Stimulated activated CD4-positive, alpha-beta T cell treated with anti-CD3 and anti-CD28 coated beads, Interleukin-12 subunit alpha, Interleukin-12 subunit beta, amount 100 ng/mL, for 48 hours (primary cell): Measurements from ENCODE around the gene FKBP1A.
A peak's percentile ranks its signal among the peaks of the same experiment; 100 is the strongest.
"Not testable (repeated sequence)": the region's sequence is repeated elsewhere in the genome, so short reads cannot be mapped to it uniquely, and the experiment has no call there.

Experiments
- DNase-seq, 3 donors: peaks; one replicate each; pipeline ENCODE4 v3.0.0-alpha.2; 2020; ENCODE audit warnings: low read depth in 2 of 3, low spot score in 1 of 3

The FKBP1A gene

GRCh38 chr20:1367479-1367878, 25.4 kb downstream of the FKBP1A start:
- DNase-seq, result no peak

- DNase-seq, result no peak
These were observed 28.7 kb downstream of the FKBP1A start for GRCh38 chr20:1364106-1364505.

GRCh38 chr20:1363522-1363921, 29.3 kb downstream of the FKBP1A start:
- DNase-seq, result no peak

- DNase-seq, result no peak
These were observed 30.4 kb downstream of the FKBP1A start for GRCh38 chr20:1362484-1362883.

- no peak for DNase-seq
These were observed 32.6 kb downstream of the FKBP1A start for GRCh38 chr20:1360094-1360846.

- DNase-seq, result peak in 2 of 3 donors; percentile 18 to 40
These were observed 34.8 kb downstream of the FKBP1A start for GRCh38 chr20:1357921-1358671.

GRCh38 chr20:1353956-1354355, 38.9 kb downstream of the FKBP1A start:
- DNase-seq, result no peak

GRCh38 chr20:1346315-1346969, 46.4 kb downstream of the FKBP1A start:
- no peak for DNase-seq

GRCh38 chr20:1345756-1346093, 47.1 kb downstream of the FKBP1A start:
- no peak for DNase-seq

GRCh38 chr20:1345030-1345755, 47.7 kb downstream of the FKBP1A start:
- DNase-seq, result no peak

- not testable (repeated sequence) for DNase-seq
These were observed 49.3 kb downstream of the FKBP1A start for GRCh38 chr20:1343446-1344124.

- no peak for DNase-seq
These were observed 51.1 kb downstream of the FKBP1A start for GRCh38 chr20:1341561-1342265.

- no peak for DNase-seq
These were observed 54.1 kb downstream of the FKBP1A start for GRCh38 chr20:1338801-1339200.

GRCh38 chr20:1338096-1338495, 54.8 kb downstream of the FKBP1A start:
- DNase-seq, result no peak

- DNase-seq, result no peak
These were observed 55.4 kb downstream of the FKBP1A start for GRCh38 chr20:1337441-1337840.

- DNase-seq, result no peak
These were observed 56.0 kb downstream of the FKBP1A start for GRCh38 chr20:1336699-1337367.

GRCh38 chr20:1335961-1336698, 56.7 kb downstream of the FKBP1A start:
- DNase-seq, result no peak

GRCh38 chr20:1334761-1335160, 58.1 kb downstream of the FKBP1A start:
- DNase-seq, result no peak

GRCh38 chr20:1334370-1334731, 58.5 kb downstream of the FKBP1A start:
- DNase-seq, result no peak
